GM03348 (cell line): ENCODE measurements around the gene SH3GLB2.
"Not testable (repeated sequence)": the region's sequence is repeated elsewhere in the genome, so short reads cannot be mapped to it uniquely, and the experiment has no call there.

Experiments
- DNase-seq: peaks from one replicate; pipeline ENCODE4 v3.0.0; 2012; ENCODE audit warnings: low spot score

The SH3GLB2 gene

DNA sequence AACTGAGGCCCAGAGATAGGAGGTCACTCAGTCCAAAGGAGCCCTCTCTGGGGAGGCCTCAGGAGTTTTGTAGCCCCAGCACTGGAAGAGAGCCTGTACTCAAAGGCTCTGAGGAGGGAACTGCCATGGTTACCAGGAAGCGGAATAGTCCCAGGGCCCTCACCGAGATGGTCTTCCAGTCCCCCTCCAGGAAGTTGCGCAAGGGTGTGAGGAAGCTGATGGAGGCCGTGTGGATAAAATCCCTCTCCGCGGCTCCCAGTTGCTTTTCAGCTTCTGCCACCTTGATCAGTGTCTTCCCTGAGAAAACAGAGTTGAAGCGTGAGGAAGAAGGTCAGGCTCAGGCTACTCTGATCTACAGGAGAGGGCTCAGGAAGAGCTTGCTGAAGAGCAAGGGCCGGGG is 13.5 kb downstream of the SH3GLB2 start:
- no peak for DNase-seq

DNA sequence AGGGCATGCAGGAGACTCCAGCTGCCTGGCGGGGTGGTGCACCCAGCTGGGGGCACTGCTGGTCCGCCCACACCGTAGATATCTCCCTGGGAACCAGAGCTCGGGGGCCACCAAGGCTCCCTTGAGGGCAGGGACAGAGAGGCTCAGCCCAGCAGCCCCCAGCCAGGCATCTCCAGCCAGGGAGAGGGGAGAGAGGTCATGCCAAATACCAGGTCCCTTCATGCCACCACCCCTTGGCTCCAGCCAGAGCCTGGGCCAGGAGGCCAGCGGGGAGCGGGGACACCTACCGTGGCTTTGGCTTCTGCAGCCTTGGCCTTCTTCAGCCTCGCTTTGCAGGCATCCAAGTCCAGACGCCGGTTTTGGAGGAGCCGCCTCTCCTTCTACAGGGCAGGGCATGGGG is 14.0 kb downstream of the SH3GLB2 start:
- DNase-seq: no peak

DNA sequence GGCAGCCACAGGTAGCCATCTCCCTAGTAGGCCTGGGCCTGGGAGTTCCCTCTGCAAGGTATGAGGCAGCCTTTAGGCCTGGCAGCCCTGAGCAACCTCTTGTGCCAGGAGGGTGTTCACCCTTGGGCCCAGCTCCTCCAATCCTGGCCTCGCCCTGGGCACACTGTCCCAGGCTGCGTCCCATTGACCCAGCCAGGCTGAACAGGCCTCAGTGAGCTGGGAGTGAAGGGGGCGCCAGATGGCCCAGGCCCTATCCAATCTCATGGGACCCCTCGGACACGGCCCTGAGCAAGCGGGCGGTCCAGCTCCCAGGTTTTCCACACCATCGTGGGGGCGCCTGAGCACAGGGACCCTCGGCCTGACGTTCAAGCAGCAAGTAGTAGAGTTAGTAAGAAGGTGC is 14.5 kb downstream of the SH3GLB2 start:
- no peak for DNase-seq

DNA sequence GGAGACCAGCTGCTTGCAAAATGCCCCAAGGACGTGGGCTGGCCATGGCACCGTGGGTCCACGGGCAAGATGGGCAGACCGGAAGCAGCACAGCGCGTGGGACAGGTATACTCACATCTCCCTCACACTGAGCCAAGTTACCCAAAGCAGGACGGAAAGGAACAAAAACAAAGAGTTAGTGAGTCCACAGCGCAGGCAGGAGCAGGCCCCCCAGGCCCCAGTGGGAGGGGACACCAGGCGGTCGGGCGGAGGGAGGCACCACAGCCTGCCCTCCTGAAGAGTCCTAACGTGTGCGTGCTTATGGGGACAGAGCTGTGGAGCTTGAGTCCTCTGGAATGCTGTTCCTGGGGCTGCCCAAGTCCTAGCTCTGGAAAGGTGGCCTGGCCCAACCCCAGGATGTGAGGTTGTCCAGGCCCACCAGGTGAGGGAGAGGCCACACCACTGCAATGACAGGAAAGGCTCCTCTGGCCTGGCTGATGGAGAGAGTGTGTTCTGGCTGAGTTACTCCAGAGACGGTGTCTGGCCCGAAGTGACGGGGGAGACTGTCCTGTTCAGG is 15.2 kb downstream of the SH3GLB2 start:
- no peak for DNase-seq

- DNase-seq: no peak
These were observed 15.8 kb downstream of the SH3GLB2 start for GRCh38 chr9:129012343-129012742.

DNA sequence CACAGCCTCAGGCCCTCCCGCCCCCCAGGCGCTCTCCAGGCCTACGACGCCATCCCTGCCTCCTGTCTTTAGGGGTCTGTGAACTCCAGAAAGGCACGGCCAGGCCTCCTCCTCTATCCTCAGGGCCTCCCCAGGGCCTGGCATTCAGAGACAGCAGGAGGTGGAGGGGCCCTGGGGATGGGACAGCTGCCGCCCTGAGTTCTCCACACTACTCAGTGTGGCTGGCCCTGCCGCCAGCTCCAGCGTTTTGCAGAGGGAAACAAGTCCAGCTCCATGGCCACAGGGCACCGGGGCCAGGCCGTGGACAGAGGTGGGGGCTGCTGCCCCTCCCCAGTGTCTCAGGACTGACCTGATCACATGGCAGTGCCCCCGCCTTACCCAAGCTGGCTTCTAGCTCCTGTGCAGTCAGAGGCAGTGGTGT is 16.4 kb downstream of the SH3GLB2 start:
- DNase-seq: no peak

DNA sequence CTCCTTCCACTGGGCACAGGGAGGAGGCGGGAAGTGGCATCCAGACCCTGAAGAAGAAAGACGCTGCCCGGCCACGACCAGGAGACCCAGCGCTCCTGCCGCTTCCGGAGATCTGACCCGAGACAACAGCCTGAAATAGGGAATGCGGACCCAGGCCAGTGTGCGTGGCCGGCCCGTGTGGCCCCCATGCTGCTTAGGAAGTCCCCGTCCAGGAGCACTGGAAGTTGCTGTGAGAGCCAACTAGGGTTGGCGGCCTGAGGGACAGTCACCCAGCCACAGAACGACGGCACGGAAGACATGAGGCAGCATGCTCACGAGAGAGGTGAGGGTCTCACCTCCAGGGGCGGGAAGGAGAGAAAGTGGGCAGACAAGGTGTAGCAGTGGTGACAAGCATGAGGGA is 17.0 kb downstream of the SH3GLB2 start:
- no peak for DNase-seq

GRCh38 chr9:129010267-129010975 is 17.7 kb downstream of the SH3GLB2 start:
- DNase-seq: no peak

DNA sequence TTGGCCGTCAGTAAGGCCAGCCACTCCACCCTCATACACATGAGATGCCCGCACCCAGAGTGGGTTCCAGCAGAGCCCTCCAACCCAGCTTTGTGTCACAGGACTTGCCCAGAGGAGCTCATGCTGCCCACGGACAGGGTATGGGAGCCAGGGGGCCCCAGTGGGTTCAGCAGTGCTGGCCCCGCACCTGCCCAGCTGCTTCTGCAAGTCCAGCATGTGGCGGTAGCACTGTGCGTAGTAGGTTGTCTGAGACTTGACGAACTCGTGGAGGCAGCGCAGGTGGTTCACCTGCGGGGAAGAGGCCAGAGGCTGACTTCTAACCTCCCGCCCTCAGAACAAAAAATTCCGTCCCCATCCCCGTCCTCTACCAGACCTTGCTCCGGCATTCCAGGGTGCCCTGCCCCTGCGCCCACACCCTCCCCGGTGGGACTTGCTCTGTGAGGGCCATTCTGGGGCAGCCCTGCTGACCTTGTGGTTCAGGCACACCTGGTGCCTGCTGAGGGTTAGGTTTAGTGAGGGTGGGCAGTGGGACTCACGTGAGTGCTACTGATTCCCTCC is 18.5 kb downstream of the SH3GLB2 start:
- no peak for DNase-seq

DNA sequence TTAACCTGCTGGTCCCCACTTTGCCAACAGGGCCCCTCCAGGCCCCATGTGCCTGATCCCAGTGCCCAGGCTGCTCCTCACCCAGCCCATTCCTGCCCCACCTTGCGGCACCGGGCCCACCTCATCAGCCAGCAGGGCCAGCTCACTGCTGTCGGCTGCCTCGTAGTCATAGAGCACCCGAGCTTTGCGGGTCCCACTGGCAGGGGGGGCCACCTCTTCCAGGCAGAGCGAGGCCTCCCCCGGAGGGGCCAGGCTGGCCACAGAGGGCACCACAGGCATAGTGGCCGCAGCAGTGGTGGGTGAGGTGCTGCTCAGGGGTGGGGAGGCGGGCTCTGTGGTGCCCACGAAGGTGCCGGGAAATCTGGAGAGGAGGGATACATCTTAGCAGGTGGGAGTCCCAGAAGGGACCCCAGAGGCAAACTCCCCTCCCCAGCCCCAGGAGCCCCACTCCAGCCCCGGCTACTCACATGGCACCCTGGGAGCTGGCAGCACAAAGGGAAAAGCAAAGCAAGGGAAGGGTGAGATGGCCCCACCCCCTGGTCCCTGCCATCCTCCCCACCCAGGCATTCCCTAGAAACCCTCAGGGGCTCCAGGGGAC is 19.0 kb downstream of the SH3GLB2 start:
- no peak for DNase-seq

DNA sequence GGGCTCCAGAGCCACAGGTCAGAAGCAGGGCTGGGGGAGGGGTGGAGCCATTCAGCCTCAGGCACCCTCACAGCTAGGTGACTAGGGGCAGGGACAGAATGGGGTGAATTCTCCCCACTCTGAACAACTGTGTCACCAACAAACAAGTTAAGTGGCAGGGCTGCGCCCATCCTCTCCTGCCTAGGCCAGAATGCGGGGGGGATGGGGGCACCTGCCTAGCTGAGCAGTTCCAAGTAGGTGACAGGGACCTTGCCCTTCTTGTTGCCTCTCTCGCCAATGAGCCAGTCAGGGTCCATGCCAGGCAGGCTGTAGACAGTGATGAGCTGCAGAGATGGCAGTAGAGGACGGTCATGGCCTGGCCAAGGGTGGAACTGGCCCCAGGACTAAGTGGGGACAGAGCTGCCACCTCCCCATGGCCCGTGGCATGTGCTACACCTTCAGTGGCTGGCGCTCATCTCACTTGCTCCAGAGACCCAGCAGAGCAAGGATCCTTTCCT is 19.6 kb downstream of the SH3GLB2 start:
- no peak for DNase-seq

GRCh38 chr9:129007766-129008468 is 20.2 kb downstream of the SH3GLB2 start:
- no peak for DNase-seq

DNA sequence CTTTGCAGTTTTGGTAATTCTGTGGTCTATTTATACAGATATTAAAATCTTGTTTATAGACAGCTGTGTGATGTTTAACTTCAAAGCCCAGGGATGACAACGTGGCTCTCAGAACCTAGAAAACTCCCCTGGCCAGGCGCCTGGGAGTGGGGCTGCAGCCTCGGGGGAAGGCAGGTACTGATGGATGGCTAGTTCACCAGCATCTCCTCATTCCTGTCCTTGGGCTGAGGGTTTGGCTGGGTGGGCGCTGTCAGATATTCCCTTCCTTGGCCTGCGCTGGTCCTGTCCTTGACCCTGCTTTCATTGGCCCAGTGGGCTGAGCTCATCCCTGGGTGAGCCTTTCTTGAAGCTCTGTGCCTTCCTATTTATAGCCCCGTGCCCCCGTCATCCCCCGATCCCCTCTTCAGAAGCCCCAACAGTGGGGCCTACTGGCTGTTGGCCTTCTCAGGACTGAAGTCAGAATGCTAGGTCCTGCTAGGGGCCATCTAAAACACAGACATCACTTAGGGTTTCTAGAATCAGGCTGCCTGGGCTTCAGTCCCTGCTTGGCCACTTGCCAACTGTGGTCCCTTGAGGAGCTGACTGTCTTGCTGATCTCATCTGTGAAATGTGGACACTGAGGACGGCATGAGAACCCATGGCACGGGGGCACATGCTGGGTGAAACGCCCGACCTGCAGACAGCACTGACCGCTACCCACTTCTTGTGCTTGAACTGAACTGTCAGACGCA is 20.9 kb downstream of the SH3GLB2 start:
- no peak for DNase-seq

GRCh38 chr9:129006328-129007034 is 21.6 kb downstream of the SH3GLB2 start:
- peak; percentile 93 for DNase-seq

GRCh38 chr9:129005336-129005997 is 22.7 kb downstream of the SH3GLB2 start:
- no peak for DNase-seq

- not testable (repeated sequence) for DNase-seq
These were observed 24.0 kb downstream of the SH3GLB2 start for GRCh38 chr9:129004173-129004572.

- no peak for DNase-seq
These were observed 25.1 kb downstream of the SH3GLB2 start for GRCh38 chr9:129002992-129003391.

GRCh38 chr9:129001504-129002325 is 26.4 kb downstream of the SH3GLB2 start:
- DNase-seq: no peak

DNA sequence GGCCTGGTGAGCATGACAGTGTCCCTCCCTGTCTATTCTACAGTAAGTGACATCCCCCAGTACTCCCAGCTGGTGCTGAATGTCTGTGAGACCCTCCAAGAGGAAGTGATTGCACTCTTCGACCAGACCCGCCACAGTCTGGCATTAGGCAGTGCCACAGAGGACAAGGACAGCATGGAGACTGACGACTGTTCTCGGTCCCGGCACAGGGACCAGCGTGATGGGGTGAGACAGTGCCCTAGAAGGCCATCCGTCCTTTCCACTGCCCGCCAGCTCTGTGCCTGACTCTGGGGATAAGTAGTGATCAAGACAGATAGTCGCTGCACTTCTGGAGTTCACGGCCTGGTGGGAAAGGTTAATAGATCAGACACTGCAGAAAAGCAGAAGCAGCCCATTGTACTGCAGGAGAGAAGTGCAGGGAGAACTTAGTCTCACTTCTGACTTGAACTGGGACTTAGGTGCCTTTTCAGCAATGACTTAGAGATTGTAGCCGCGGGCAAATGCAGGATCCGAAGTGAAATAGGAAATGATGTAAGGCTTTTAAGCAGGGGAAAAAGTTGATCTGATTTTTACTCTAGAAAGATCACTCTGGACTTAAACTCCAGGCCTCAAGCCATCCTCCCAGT is 28.4 kb downstream of the SH3GLB2 start:
- DNase-seq: no peak
